HG02840 (cell line): ENCODE results near the gene ISLR.
"Not testable (repeated sequence)": the region's sequence is repeated elsewhere in the genome, so short reads cannot be mapped to it uniquely, and the experiment has no call there.

Source experiments
- ATAC-seq: cut with Tn5 transposase; IDR thresholded peaks from one replicate; pipeline ENCODE4 v1.9.1; 2021; ENCODE audit warnings: mild to moderate bottlenecking, moderate library complexity, moderate number of reproducible peaks; ENCODE audit not compliant: unreplicated experiment, low FRiP score

ISLR gene

GRCh38 chr15:74136814-74137536 is 36.5 kb upstream of the ISLR start:
- ATAC-seq = no peak

DNA sequence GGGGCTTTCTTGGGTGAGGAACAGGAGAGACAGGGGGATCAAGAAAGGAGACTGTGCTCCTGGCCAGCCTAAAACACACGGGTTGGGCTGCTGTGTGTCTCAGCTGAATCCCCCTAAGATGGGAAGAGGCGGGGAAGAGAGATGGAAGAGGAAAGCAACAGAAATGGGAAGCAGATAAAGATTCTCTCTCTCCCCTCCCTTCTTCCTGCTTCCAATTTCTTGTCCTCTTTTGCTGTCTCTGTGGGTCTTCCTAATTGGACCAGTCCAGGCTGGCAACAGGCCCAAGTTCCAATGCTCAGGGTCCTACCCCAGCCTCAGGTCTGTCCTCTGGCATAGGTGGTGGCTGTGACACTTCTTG is 36.0 kb upstream of the ISLR start:
- no peak for ATAC-seq

DNA sequence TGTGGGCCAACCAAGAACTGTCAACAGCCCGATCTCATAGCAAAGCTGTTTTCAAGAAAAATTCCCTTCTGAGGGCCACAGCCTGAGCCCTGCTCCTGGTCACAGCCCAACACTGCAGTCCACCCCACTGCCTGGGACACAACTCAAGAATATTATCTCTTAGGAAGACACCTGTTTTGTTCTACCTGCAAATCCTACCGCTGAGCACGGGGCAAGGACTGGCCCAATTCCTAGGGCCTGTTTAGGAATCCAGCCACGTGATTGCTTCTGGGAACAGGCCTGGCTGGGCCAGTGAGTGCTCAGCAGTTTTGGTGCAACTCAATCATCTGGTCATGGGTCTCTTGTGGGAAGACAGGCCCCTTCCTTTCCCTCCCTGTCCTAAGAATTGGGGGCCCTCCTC is 34.9 kb upstream of the ISLR start:
- no peak for ATAC-seq

DNA sequence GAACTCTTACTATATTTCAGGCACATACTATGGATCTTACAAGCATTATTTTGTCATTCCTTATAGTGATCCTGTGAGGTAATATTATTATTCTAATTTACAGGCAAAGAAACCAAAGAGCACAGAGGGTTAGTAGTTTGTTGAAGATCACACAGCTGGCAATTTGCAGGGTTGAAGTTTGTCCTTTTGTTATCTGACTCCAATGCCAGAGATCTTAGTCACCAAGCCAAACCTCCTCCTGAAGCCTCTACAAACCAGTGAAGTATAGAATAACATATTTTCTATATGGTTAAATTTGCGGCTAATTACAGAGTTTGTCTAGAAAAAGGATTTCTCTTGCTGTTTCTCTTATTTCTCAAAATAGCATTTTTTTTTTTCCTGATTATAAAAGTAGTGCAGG is 31.9 kb upstream of the ISLR start:
- no peak for ATAC-seq

DNA sequence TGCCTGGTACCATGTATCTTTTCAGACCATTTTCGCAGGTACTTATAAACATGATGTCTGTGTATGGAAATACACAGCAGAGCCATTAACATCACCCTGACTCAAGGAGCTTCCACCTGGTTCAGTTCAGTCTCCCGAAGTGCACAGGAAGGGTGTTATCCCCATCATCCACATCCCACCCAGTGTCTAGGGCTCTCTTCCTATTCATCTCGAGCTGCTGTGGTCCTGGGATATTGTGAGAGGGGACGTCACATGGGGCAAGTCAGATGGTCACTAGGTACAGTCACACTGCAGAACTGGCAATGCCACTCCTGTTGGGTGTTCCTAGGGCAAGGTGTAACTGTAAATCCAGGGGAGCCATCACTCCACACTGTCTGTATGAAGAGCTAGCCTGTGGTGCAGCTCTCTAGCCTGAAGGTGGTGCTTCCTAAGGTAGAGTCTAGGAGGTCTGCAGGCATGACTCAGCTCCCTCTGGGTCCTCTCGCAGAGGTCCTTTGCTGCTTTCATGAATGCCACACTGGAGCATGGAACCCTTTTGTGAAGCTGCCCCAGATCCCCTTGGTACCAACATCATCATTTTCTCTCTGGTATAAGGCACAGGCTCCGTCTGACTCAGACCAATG is 29.2 kb upstream of the ISLR start:
- ATAC-seq = no peak

DNA sequence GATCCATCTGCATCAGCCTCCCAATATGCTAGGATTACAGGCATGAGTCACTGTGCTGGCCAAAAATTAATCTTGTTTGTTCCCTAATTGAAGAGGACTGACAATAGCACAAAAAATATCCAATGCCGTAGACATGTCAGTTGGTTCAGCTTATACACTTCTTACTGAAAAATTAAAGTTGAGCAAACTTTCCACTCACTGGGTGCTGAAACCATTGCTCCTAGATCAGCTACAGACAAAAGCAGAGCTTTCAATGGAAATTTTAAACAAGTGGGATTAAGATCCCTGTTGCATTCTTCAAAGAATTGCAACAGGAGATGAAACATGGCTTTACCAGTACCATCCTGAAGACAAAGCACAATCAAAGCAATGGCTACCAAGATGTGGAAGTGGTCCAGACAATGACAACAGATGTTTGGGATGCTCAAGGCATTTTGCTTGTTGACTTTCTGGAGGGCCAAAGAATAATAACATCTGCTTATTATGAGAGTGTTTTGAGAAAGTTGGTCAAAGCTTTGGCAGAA is 27.2 kb upstream of the ISLR start:
- ATAC-seq = no peak

DNA sequence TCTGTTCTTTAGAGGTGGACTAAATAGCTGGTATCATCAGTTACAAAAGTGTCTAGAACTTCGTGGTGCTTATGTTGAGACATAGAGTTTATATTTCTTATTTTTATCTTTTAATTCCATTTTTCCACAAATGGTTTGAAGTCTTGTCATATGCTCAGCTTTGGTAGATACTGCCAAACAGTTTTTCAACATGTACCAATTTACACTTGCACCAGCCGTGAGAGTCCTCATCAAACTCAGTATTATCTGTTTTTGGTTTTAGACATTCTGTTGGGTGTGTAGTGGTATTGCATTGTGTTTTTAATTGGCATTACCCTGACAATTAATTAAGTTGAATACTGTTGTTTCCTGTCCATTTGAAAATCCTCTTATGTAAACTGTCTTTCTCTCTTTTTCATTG is 26.5 kb upstream of the ISLR start:
- ATAC-seq = no peak

DNA sequence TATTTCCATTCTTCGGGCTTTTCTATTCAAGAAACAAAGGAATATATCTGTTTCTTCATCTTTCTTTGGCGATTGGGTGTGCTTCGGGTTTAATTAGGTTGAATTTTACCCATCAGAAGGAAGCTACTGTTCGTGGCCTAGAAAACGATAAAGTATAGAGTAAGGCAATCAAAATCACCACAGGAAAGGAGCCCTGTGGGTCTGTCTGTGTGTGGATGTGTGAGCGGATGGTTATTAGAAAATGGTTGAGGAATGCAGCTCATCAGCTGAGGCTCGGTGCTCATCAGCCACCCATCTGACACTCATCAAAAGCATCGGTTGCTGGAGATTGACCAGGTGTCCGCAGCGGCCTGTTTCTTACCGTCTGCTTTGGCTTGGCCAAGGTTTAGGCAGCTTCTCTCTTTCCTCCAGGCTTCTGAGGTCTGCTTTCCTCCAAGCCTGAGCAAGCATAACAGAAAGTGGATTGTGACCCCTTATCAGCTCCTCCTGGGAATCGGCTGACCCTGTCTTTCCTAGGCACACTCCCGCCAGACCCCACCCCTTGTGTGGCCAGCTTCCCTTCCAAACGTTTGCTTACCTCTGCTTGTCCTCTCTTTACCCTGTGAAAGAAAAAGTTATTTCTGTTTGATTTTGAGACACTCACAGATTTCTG is 17.6 kb upstream of the ISLR start:
- ATAC-seq = no peak

DNA sequence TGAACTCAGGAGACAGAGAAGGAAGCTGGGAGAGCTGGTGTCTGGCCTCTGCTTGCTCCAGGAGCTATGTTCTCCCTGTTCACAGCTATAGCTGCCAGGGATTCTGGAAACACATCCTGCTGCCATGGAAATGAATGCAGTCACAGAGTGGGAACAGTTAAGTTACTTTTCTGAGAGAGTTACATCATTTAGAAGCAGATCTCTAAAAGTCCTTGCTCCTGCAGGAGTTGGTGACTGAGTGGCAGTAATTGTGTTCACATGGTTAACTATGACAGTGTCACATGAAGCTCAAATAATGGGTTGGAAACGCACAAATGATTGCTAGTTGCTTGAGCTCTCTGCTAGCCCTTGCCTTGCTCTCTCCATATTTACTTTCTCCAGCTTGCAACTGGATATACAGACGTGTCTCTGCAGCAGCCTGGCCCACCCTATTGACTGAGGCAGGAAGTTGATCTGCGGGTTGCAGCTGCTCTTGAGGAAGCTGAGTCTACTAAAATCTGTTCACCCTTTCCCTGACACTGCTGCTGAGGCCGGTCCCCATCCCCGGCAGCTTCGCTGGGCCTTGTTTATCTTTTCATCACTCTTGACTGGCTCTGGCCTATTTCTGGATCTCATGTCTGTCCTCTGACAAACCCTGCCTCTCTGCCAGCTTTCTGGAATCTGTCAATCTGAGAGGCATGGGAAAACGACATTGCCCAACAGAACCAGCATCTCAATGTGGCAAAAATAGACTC is 16.7 kb upstream of the ISLR start:
- ATAC-seq = no peak

GRCh38 chr15:74157868-74158827 is 15.4 kb upstream of the ISLR start:
- ATAC-seq = no peak

- peak; percentile 72 for ATAC-seq
Measured at GRCh38 chr15:74158855-74159650, 14.5 kb upstream of the ISLR start.

- ATAC-seq = no peak
Measured at GRCh38 chr15:74159773-74160172, 13.7 kb upstream of the ISLR start.

- ATAC-seq = not testable (repeated sequence)
Measured at GRCh38 chr15:74160390-74160789, 13.1 kb upstream of the ISLR start.

- ATAC-seq = not testable (repeated sequence)
Measured at GRCh38 chr15:74162195-74162536, 11.3 kb upstream of the ISLR start.

GRCh38 chr15:74165461-74165860 is 8.0 kb upstream of the ISLR start:
- no peak for ATAC-seq

GRCh38 chr15:74167891-74168331 is 5.6 kb upstream of the ISLR start:
- ATAC-seq = no peak

GRCh38 chr15:74168711-74169126 is 4.8 kb upstream of the ISLR start:
- ATAC-seq = no peak

DNA sequence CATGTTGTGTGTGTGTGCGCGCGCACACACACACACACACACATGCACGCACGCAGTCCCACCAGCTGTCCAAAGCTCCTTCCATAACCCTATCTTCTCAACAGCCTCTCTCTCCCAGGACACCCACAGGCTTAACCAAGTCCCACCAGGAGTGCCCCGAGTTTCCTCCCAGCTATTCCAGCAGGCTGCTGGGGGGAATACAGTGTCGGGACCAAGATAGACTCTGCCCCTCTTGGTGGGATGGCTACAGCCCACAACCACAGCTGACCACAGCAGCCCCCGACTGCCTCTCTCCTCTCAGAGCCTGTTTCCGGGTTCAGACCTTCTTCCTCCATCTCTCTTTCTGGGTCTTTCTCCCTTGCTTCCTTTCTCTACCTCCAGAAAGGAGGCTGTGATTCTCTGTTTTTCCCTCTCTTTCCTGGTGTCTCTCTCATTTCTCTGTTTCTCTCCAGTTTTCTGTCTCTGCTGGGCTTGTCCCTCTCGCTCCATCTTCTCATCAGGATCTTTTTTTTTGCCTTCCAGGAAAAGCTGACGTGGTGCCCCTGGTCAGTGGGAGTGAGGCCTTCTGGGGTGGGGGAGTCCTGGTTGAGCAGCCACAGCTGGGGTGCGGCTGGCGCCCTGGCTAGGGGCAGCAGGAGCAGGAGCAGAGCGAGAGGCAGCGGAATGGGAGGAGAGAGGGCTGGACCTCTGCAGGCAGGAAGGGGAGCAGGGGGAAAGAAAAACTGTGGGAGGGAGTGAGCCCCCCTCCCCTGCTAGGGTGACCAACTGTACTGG is 3.3 kb upstream of the ISLR start:
- no peak for ATAC-seq
